Activated T-cell treated with anti-CD3 and anti-CD28 coated beads for 48 hours (primary cell): ENCODE results near the gene FOXS1.

Experiments used
- DNase-seq: peaks from one replicate; pipeline ENCODE4 v3.0.0-alpha.2; 2020; ENCODE audit warnings: low read depth

The FOXS1 gene

DNA sequence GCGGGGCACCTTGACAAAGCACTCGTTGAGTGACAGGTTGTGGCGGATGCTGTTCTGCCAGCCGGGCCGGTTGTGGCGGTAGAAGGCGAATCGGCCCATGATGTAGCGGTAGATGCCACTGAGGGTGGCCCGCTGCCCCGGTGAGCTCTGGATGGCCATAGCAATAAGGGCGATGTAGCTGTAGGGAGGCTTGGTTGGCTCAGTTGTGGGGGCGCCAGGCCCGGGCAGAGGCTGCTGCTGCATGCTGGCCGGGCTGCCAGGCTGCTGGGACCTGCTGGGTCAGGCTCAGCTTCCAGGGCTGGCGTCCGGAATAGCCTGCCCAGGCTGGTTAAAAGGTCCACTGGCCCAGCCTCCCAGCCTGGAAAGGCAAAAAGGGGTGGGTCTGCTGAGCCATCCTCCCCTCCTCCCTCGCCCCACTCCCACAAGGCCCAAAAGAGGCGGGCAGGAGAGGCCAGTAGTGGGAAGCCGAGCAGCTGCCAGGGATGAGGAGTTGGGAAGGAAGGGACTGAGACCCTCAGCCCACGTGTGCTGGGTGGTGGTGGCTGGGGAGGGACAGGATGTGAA, at the start of gene FOXS1:
TSS of gene FOXS1 (minus strand) at position 305 of the 564 bp plus-strand sequence. CDS start at position 243, 62 bp downstream.
- no peak for DNase-seq

DNA sequence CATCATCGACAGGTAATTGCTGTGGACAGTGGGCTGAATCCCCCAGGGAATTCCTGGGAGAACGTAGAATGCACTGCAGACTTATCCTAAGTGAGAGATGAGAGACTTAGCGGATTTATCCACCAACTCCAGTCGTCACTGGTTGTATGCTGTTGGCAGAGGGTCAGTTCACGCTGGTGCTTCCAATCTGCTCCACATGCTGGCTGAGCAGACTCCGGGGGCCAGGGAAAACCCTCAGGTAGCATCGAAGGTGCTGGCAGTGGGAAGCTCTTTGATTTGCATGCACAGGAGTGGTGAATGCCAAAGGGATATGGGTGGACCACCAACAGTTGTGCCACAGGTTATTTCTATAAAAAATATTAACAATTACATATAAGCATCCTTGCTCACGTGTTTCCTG, 45.2 kb upstream of the FOXS1 start:
- DNase-seq: no peak

DNA sequence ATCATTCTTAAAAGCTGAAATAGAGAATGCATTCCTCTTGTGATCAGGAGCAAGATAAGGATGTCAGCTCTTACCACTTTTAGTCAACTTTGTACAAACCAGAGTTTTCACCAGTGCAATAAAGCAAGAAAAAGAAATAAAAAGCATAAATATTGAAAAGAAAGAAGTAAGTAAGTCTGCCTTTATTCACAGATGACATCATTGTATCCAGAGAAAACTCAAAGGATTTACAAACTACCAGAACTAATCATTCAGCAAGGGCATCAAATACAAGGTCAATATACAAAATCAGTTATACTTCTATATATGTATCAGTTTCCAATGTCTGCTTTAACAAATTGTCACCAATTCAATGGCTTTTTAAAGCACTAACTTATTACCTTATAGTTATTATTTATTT, 38.4 kb upstream of the FOXS1 start:
- no peak for DNase-seq

DNA sequence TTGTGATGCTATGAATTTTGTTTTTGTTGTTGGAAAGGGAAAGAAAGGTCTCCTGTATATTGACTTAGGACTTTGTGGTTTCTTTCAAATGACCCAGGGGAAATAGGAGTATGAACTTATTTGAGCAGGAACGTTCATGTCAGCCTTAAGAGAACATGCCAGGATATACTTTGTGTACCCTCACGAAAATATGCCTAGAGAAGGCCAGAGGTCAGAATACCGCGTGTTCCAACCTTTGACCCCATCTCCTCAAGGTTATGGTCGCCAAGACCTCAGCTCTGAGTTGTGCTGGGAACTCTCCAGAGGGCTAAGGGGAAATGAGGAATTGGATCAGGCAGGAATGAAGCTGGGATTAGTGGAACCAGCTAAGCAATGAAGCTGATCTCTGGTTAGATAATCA, 36.5 kb upstream of the FOXS1 start:
- no peak for DNase-seq

DNA sequence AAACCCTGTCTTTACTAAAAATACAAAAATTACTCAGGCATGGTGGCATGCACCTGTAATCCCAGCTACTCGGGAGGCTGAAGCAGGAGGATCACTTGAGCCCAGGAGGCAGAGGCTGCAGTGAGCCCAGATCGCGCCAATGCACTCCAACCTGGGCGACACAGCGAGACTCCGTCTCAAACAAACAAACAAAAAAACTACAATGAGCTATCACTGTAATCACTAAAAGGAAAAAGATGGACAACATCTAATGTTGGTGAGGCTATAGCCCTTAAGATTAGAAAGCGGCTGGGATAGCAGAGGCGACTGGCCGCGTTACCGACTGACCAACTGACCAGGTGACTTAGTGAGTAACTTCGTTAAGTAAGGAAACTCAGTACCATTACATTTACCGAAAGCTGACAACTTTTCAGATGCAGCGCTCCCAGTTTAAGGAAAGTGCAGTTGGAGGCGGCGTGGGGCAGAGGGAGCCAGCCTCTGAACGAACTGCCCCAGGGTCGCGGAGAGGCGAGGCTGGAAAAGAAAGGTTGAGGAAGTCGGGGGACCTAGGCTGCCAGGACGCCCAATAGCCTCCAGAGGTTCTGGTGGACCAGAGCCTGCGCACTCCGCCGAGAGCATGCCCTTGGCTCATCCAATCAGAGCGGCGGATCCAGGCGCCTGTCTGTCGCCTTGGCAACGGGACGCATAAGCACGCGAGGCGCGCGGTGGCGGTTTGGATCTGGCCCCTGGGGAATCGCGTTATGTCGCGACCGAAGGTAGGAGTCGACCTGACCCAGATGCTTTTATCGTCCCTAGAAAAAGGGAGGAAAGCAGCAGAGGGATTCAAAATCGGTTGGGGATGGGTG, 34.0 kb upstream of the FOXS1 start:
- peak; percentile 80 for DNase-seq

DNA sequence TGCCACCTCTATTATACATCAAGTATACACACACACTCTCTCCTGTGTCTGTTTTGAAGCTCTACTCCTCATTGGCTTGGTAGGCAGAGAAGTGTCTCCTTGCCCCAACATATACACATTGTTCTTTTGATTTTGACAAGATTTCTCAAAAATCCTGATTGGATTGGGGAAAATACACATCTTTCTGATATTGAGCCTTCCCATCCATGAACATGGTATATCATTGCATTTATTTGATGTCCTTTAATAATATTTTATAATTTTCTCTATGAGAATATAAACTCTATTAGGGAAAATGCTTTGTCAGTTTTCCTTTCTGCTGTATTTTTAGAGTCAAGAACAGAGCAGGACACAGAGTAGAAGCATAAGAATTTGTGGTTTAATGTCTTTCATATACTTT, 32.3 kb upstream of the FOXS1 start:
- DNase-seq: no peak

DNA sequence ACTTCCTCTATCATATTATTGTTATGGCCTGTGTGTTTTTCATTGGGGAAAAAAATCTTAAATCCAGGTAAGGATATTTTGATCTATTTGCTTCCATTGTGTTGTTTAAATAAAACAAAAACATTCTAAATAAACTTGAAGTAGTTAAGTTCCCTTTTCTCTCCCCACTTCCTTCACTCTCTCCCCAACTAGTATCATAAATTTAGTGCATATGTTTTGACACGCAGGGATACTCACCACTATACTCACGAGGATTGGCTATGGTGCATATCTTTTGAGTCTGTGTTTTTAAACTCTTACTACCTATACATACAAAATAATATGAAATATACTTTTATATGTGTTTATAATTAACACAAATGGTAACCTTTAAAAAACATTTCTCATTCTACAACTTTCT, 30.3 kb upstream of the FOXS1 start:
- no peak for DNase-seq

DNA sequence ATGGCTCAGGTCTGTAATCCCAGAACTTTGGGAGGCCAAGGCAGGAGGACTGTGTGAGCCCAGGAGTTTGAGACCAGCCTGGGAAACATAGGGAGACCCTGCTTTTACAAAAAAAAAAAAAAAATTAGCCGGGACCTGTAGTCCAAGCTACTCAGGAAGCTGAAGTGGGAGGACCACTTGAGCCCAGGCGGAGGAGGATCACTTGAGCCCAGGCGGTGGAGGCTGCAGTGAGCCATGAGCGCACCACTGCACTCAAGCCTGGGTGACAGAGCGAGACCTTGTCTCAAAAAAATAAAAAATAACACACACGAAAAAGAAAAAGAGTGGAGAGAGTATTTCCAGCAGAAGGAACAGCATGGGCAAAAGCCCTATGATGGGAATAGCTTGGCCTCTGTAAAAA, 27.0 kb upstream of the FOXS1 start:
- DNase-seq: no peak

DNA sequence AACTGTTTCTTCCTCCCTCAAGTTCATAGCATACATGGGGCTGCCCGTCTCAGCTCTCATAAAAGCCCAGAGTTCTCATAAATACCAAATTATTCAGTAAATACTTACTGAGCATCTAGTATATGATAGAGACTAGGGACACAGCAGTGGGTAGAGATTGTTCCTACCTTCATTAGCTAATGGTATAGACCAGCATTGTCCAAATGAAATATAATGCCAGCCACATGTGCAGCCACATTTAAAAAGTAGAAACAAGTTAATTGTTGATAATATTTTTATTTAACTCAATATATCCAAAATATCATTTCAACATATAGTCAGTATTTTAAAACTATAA, 26.2 kb upstream of the FOXS1 start:
- no peak for DNase-seq

DNA sequence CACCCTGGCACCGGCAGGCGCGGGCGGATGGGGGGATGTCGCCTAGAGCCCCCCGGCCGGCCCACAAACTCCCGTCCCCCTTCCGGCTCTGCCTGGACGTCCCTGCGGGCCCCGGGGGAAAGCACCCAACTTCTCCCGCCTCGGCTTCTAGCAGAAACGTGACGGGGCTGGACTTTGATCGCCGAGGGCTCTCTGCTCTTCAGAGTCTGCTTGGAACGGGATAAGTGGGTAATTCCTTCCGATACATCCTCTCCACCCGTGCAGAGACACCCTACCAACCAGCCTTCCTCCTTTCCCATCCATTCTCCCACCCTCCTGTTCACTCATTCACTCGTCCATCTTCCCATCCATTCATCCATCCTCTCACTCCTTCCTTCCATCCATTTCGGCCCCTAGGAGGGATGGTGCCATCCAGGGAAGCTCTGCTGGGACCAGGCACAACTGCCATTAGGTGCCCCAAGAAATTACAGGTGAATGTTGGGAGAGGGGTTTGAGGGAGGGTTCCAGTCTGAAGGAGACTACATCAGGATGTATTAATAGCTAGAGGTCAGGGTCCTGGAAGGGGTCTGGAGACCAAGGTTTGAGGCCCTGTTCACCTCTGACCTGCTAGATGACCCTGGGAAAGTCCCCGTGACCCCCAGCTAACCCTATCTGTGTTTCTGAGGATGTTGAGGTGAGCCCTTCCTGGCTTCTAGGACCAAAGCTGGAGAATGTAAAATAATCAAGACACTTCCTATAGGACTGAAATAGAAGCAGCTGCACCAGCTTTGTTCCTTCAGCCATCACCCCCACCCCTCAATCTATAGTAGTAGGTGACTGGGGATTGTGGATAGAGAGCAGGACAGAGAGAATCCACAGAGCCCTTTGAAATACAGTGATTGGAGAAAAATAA, 25.6 kb upstream of the FOXS1 start:
- no peak for DNase-seq

DNA sequence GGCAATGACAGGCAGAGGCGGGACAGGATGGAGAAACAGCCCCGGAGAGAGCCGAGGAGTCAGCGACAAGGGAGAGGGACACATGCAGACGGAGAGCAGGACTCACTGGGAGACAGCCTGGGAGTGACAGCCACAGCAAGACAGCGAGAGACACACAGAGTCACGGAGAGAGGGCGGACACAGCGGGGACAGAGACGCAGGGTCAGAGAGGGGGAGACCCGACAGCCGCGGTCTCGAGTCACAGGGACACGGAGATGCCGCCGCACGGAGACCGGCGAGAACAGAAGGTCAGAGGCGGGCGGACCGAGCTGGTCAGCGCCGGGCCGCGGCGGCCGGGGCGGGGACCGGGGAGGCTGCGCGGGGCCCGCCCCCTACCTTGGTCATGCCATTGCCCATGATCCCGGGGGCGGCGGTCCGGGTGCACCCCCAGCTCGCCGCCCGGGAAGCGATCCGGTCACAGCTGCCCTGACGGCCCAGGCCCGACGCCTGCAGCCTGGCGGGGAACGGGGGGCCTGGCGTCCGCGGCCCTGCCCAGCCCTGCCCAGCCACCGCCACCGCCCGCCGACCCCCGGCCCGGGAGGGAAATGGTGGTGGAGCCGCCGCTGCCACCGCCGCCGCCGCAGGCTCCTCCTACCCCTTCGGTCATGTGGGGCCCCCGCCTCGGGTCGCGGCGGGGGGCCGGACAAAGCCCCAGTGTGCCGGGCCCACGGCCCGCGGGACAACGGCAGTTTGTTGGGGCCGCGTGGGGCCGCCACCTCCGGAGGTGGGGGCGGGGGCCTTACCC, 24.7 kb upstream of the FOXS1 start, which contains the start of the genes DUSP15 and TTLL9:
TSS of gene DUSP15 (minus strand) at position 586 of the 784 bp plus-strand sequence. CDS start at position 396, 190 bp downstream.
TSS of gene TTLL9 (plus strand) at position 693 of the 784 bp plus-strand sequence. CDS start 493 bp downstream, outside the sequence.
- DNase-seq: no peak

DNA sequence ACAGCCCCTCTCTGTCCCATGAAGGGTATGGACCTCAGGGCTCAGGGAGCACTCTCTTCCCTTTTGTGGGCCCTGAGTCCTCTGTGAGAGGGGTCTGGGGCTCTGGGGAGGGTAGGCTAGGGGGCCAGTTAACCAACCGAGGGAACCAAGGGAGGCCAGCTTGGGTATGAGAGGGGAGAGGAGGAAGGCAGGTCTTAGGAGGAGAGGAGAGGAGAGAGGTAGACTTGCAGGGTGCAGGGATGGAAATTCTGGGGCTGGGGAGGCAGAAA, 24.2 kb upstream of the FOXS1 start:
- no peak for DNase-seq

DNA sequence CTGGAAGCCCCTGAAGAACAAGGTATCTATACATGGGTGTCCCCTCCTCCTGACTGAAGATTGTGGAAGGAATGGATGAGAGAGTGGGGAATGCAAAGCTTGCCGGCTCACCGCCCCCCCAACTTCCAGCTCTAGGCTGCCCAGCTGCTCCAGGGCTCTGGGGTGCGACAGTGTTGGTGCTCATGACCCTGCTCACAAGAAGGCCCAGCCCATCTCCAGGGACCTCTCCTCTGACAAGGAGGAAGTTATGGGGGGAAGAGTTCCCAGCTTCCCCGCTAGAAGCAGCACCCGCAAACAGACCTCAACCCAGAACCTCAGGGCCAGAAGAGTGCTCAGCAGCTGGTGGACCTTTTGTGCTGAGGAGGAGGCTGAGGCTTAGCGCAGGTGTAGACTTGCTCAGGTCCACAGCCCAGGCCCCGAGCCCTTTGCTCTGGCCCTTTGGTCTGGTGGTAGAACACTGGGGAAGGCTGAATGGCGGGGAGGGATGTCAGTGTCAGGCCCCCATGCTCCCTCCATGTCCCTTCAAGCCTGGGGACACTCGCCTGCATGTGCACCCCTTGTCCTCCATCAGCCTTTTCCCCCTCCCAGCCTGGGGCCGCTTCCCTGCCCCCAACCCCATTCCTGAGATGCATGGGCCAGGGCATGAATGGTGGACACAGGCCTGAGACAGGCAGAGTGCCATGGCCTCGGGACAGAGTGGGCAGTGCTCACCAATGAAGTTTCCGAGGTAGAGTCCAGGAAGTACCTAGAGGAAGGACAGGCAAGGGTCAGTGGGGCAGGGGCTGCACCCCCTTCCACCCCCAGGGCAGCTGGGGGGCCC, 23.7 kb upstream of the FOXS1 start:
- no peak for DNase-seq

DNA sequence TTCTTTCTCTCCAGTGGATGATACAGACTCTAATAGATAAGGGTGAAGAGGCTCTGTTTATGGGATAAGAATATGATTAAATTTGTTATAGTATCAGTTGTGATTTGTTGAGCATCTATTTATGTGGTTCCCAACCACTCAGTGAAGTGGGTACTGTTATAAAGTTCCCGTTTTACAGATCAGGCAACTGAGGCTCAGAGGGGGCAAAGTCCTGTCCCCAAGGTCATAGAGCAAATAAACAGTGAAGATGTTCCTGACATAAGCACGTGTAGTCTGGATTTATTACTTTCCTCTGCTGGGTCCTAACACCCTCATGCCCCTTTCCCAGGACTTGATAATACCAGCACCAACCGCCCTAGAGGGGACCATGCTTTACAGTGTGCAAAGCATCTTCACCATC, 20.8 kb upstream of the FOXS1 start:
- DNase-seq: no peak

DNA sequence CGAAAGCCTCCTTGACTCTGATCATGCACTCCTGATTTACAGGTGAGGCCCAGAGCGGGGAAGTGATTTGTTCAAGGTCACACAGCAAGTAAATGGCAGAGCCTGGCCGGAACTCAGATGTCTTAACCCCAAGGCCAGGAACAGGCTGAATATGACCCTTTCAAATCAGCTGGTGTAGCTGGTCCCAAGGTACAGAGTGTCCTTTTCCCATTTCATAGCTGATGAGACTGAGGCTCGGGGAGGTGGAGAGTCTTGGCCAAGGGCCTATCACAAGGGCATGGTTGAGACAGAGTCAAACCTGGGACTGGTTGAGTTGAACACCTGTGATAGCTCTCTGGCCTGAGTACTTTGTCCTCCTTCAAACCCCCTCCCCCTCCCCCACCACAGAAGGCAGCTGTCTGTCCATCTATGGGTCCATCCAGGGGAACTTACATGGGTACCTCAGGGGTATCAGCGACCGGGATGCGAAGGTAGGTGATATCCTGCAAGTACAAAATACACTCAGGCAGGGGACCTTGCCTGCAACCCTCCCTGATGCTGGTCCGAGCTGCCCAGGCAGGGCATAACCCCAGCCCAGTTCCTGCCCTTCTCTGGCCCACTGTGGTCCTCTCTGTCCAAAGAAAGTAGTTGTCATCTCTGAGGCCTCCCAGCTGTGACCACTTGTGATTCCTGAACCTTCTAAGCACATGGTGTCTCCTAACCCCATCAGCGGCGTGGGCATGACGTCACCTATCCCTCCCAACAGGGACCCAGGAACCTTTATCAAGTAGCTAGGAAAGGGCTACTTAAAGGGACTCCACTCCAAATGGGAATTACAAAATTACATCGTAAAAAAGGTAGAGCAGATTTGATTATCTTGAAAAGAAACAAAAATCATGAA, 19.4 kb upstream of the FOXS1 start:
- no peak for DNase-seq

DNA sequence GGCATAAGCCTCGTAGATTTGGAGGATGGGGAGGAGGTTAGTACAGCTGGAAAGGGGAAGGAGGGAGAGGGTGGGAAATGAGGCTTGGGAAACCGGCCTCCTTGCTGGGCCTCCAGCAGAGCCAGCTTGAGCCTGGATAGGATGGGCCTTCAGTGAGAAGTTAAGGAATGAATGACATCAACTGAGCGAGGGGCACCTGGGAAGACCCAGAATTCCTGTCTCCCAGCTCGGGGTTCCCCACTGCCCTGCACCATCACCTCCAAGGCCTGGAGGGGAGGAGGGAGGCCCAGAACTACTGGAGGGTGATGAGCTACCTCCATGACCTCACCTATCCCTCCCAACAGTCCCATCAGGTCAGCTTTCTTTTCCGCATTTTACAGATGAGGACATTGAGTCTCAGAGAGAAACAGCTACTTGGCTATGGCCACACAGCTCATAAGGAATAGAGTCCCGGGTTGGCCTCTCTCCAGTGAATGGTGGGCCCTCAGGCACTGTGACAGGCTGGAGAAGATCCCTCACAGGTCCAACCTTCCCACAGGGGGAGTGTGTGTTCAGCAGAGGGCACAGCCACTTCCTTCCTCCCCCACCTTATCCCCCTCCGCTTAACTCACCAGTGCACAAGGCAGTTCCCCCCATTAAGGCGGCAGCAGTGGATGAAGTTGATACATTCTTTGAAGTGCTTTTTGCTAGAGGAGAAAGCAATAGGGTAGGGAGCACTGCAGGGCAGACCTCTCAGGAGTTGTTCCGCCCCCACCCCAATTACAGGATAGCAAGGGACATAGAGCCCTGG, 18.1 kb upstream of the FOXS1 start:
- no peak for DNase-seq

DNA sequence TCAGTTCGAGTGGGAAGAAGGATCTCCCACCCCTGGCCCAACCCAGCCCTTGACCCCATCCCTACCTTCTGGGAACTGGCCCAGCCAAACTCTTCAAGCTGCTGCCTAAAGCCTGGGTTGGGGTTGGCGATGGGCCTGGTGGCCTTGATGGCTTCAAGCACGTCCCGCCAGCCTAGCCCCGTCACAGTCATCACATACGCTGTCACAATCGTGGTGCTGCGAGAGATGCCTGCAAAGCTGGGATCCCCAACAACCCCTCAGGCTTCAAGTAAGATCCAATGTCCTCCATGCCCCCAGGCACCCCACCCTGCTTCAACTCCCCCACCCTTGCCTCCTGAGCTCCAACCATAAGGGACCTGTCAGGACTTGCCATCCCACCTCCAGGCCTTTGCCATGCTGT, 17.1 kb upstream of the FOXS1 start:
- DNase-seq: no peak

DNA sequence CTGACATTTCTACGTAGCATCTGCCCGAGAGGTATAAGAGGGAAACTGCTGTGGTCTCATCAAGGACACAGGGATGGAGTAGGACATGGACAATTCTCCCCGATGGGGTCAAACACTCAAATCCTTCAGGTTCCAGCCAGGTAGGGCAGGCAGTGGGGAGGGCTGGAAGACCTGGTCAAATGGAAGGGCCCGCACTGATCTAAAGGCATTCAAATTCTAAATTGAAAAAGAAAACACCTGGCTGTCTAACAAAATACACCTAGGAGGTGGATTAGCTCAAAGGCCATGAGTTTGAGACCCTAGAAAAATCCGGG, 16.7 kb upstream of the FOXS1 start:
- DNase-seq: no peak

DNA sequence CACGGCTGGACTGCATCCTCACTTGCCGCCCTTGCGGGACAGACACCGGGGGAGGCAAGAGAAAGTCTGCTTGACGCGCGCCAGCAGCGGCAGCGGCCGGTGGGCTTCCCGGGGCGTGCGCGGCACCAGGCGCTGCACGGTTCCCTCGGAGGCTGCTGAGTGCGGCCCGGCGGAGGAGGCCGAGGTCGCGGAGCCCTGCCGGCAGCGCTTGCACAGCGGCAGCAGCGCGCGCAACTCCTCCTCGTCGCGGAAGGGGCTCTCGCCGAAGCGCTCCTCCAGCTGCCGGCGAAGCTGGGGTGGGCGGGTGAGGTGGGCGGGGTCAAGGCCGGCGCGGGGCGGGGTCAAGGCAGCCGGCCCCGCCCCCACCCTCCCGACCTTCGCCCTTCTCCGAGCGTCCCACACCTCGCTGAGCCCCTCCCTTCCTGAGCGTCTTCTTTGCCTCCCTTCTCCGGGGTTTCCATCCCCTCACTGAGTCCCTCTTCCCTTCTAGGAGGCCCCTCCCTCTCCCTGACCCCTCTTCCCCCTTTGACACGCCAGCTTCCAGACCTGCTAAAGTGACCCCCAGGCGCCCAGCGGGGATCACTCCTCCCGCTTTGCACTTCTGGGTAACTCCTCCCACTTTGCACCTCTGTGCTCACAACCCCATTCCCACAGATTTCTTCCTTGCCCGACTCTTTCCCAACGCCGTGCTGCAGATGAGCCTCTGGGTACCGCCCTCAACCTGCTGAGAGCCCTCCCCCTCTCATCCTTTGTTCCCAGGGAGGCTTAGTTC, 16.2 kb upstream of the FOXS1 start:
- peak; percentile 65 for DNase-seq
